IMR-90 (cell line): ENCODE results near the gene PTPRK. TPM values are rescaled to one million over a fixed set of nuclear protein-coding genes. Genes with fewer than 3 reads are reported as not detected.

Source experiments
- ATAC-seq: fragments of 200-7000 bp; cut with Tn5 transposase; 2 replicates; pipeline ENCODE4 v1.9.1; 2020; ENCODE audit warnings: low read depth, mild to moderate bottlenecking, moderate library complexity
- BruUV-seq: library from RNA; stranded (reverse); fragments of 400-500 nt; replicated peaks from 2 replicates; lab custom pipeline; 2021; lab: Mats Ljungman, UMichigan
- CTCF ChIA-PET: fragments of 300-600 bp; formaldehyde crosslinking; extraction: SDS; loops from one replicate; lab custom pipeline; 2021; ENCODE audit warnings: antibody characterized with exemption; lab: Yijun Ruan, JAX
- POLR2A ChIA-PET: fragments of 300-600 bp; sonication (Branson Sonifier 250); formaldehyde crosslinking; loops from one replicate; lab custom pipeline; 2022; ENCODE audit warnings: antibody characterized with exemption; ENCODE audit not compliant: unreplicated experiment; lab: Charles Lee
- DNase-seq: peaks from one replicate; pipeline ENCODE4 v3.0.0; 2013
- H2AFZ ChIP-seq: replicated peaks from 2 replicates; pipeline ENCODE3; 2013; ENCODE audit warnings: low read length, mild to moderate bottlenecking; ENCODE audit not compliant: poor library complexity
- H2AK5ac ChIP-seq: 2 replicates; pipeline ENCODE4 v1.6.1; 2013; ENCODE audit warnings: low read depth, low read length, inconsistent platforms
- H2AK9ac ChIP-seq: replicated peaks from 2 replicates; pipeline ENCODE3; 2013; ENCODE audit warnings: mild to moderate bottlenecking, low read depth, low read length, moderate library complexity; ENCODE audit not compliant: poor library complexity
- H2BK120ac ChIP-seq: 2 replicates; pipeline ENCODE4 v1.6.1; 2013; ENCODE audit warnings: low read depth, low read length, inconsistent platforms
- H2BK15ac ChIP-seq: 3 replicates; pipeline ENCODE4 v1.6.1; 2013; ENCODE audit warnings: low read depth, low read length, inconsistent platforms
- H2BK20ac ChIP-seq: 2 replicates; pipeline ENCODE4 v1.6.1; 2013; ENCODE audit warnings: low read depth, mild to moderate bottlenecking, inconsistent platforms, low read length, moderate library complexity
- H2BK5ac ChIP-seq: 2 replicates; pipeline ENCODE4 v1.6.1; 2013; ENCODE audit warnings: mild to moderate bottlenecking, low read depth, low read length, inconsistent platforms; ENCODE audit not compliant: poor library complexity, severe bottlenecking
- H3K14ac ChIP-seq: replicated peaks from 2 replicates; pipeline ENCODE4 v1.6.1; 2013; ENCODE audit warnings: low read depth, low read length, inconsistent platforms
- H3K18ac ChIP-seq: 2 replicates; pipeline ENCODE4 v1.6.1; 2013; ENCODE audit warnings: low read depth, low read length, control low read depth
- H3K23ac ChIP-seq: 2 replicates; pipeline ENCODE4 v1.6.1; 2013; ENCODE audit warnings: low read depth, low read length, inconsistent platforms
- H3K27ac ChIP-seq: 2 replicates; pipeline ENCODE4 v1.5.1; 2013; ENCODE audit warnings: mild to moderate bottlenecking, control low read depth, low read length; ENCODE audit not compliant: insufficient read depth
- H3K27me3 ChIP-seq: 2 replicates; pipeline ENCODE4 v1.6.1; 2013; ENCODE audit warnings: low read length; ENCODE audit not compliant: control insufficient read depth, insufficient read depth
- H3K36me3 ChIP-seq: 2 replicates; pipeline ENCODE4 v1.6.1; 2013; ENCODE audit warnings: low read length, mixed read lengths; ENCODE audit not compliant: control insufficient read depth, insufficient read depth
- H3K4ac ChIP-seq: 2 replicates; pipeline ENCODE4 v1.6.1; 2013; ENCODE audit warnings: low read depth, low read length, inconsistent platforms
- H3K4me1 ChIP-seq: 2 replicates; pipeline ENCODE4 v1.6.1; 2013; ENCODE audit warnings: low read length, mixed read lengths; ENCODE audit not compliant: control insufficient read depth, insufficient read depth
- H3K4me2 ChIP-seq: 2 replicates; pipeline ENCODE4 v1.6.1; 2013; ENCODE audit warnings: low read depth, mild to moderate bottlenecking, control low read depth, low read length, moderate library complexity
- H3K4me3 ChIP-seq: 2 replicates; pipeline ENCODE4 v1.5.1; 2013; ENCODE audit warnings: low read depth, mild to moderate bottlenecking, control low read depth, low read length, moderate library complexity; ENCODE audit not compliant: insufficient read depth
- H3K56ac ChIP-seq: 2 replicates; pipeline ENCODE4 v1.6.1; 2013; ENCODE audit warnings: low read length, inconsistent platforms; ENCODE audit not compliant: insufficient read depth; ENCODE audit errors: extremely low read depth
- H3K79me1 ChIP-seq, 2 experiments: 2 replicates each; pipeline ENCODE4 v1.6.1; 2013; ENCODE audit warnings: low read length in 2 of 2, inconsistent platforms in 1 of 2, low read depth in 1 of 2
- H3K9ac ChIP-seq: 2 replicates; pipeline ENCODE4 v1.6.1; 2013; ENCODE audit warnings: low read depth, low read length, control low read depth
- H3K9me1 ChIP-seq: 2 replicates; pipeline ENCODE4 v1.6.1; 2013; ENCODE audit warnings: low read length, inconsistent platforms; ENCODE audit not compliant: insufficient read depth
- H3K9me3 ChIP-seq: 2 replicates; pipeline ENCODE4 v1.6.1; 2013; ENCODE audit warnings: low read length; ENCODE audit not compliant: control insufficient read depth, insufficient read depth
- H4K20me1 ChIP-seq: 2 replicates; pipeline ENCODE4 v1.6.1; 2013; ENCODE audit warnings: low read length, inconsistent platforms; ENCODE audit not compliant: insufficient read depth
- H4K5ac ChIP-seq: 2 replicates; pipeline ENCODE4 v1.6.1; 2013; ENCODE audit warnings: mild to moderate bottlenecking, low read depth, low read length, control low read depth
- H4K8ac ChIP-seq, 2 experiments: 2 replicates each; pipeline ENCODE4 v1.6.1; 2013; ENCODE audit warnings: low read depth in 2 of 2, low read length in 2 of 2, control low read depth in 1 of 2, inconsistent platforms in 1 of 2
- H4K91ac ChIP-seq: 2 replicates; pipeline ENCODE4 v1.6.1; 2013; ENCODE audit warnings: low read depth, low read length, inconsistent platforms; ENCODE audit not compliant: insufficient read depth
- BHLHE40 ChIP-seq: fragments of 150-350 bp; IDR thresholded peaks from 2 replicates; pipeline ENCODE4 v1.6.1; 2016; ENCODE audit warnings: mild to moderate bottlenecking, low read depth, low read length
- CHD1 ChIP-seq: IDR thresholded peaks from 2 replicates; pipeline ENCODE4 v1.6.1; 2012; ENCODE audit warnings: low read depth, low read length, improper control_type of control experiment
- CTCF ChIP-seq: conservative IDR thresholded peaks from 2 replicates; pipeline ENCODE4 v1.5.1; 2012; ENCODE audit warnings: mild to moderate bottlenecking, low read depth, low read length, improper control_type of control experiment
- ELK1 ChIP-seq: fragments of 150-350 bp; IDR thresholded peaks from 2 replicates; pipeline ENCODE4 v1.6.1; 2016; ENCODE audit warnings: low read depth, mild to moderate bottlenecking, low read length, moderate library complexity, borderline replicate concordance
- FOS ChIP-seq: fragments of 150-350 bp; IDR thresholded peaks from 2 replicates; pipeline ENCODE4 v1.6.1; 2016; ENCODE audit warnings: low read depth, low read length
- MAFK ChIP-seq: IDR thresholded peaks from 2 replicates; pipeline ENCODE4 v1.6.1; 2012; ENCODE audit warnings: low read depth, low read length, improper control_type of control experiment
- MXI1 ChIP-seq: IDR thresholded peaks from 2 replicates; pipeline ENCODE4 v1.6.1; 2012; ENCODE audit warnings: low read depth, mild to moderate bottlenecking, low read length, moderate library complexity, borderline replicate concordance
- NFE2L2 ChIP-seq: fragments of 150-350 bp; IDR thresholded peaks from 2 replicates; pipeline ENCODE4 v1.6.1; 2016; ENCODE audit warnings: low read depth, mild to moderate bottlenecking, low read length
- RCOR1 ChIP-seq: IDR thresholded peaks from 2 replicates; pipeline ENCODE4 v1.6.1; 2012; ENCODE audit warnings: mild to moderate bottlenecking, low read length, improper control_type of control experiment; ENCODE audit not compliant: insufficient replicate concordance
- RFX5 ChIP-seq: IDR thresholded peaks from 2 replicates; pipeline ENCODE4 v1.8.0; 2012; ENCODE audit warnings: low read depth, mild to moderate bottlenecking, low read length, moderate library complexity
- SMC3 ChIP-seq: fragments of 150-350 bp; IDR thresholded peaks from 2 replicates; pipeline ENCODE4 v1.6.1; 2016; ENCODE audit warnings: low read depth, mild to moderate bottlenecking, antibody characterized with exemption, low read length, moderate library complexity
- USF2 ChIP-seq: fragments of 150-350 bp; IDR thresholded peaks from 2 replicates; pipeline ENCODE4 v1.6.1; 2017; ENCODE audit warnings: mild to moderate bottlenecking, antibody characterized with exemption, low read length, low read depth
- WGBS, 2 experiments: methylation state at CpG; one replicate each; pipeline versions ENCODE4 v1.1.5 to v1.1.7; 2013; ENCODE audit warnings: missing lambda C conversion rate in 2 of 2; ENCODE audit not compliant: insufficient read length in 1 of 2; ENCODE audit errors: extremely low coverage in 2 of 2; 5-methylcytosine and 5-hydroxymethylcytosine counted together
- dilution Hi-C: fragments of 300-500 bp; cut with HindIII; formaldehyde crosslinking; loops from one replicate; pipeline ENCODE4 v1.14.3; 2018; ENCODE audit warnings: low sequenced_read_pairs; ENCODE audit not compliant: unreplicated experiment
- in situ Hi-C: fragments of 300-500 bp; cut with MboI; formaldehyde crosslinking; loops from 3 replicates; pipeline ENCODE4 v1.14.3; 2019; ENCODE audit warnings: low sequenced_read_pairs, inconsistent platforms, mixed read lengths
- intact Hi-C: fragments of 100-400 bp; cut with micrococcal nuclease; formaldehyde crosslinking; loops from 2 replicates; pipeline ENCODE4 v1.10.0; 2022
- polyA plus RNA-seq, 3 experiments: library from polyadenylated mRNA; depleted of rRNA; stranded (reverse); fragments of >200 nt; gene quantifications; 2 replicates each; pipeline ENCODE4 v1.2.3, GENCODE V29; 2012; ENCODE audit warnings: low replicate concordance in 1 of 3
- total RNA-seq: library from RNA; depleted of rRNA; stranded (reverse); fragments of >200 nt; gene quantifications from 2 replicates; pipeline ENCODE4 v1.2.3, GENCODE V29; 2012

PTPRK gene
- total and polyA plus RNA-seq, 2 of the 4 experiments (the other 2 are of a cell fraction) = 18.0 to 80.8 TPM

GRCh38 chr6:128482642-128483041, 37.8 kb downstream of the PTPRK start:
- no peak overlapping the region for H3K4me2 ChIP-seq
- H3K9me3 ChIP-seq = no peaks in the 10 kb centered on the region
- H3K27ac ChIP-seq = no peak overlapping the region
- no peak for ATAC-seq
- ChIA-PET POLR2A (no interaction called here), CTCF (no interaction called here)
- no peak overlapping the region for H3K14ac ChIP-seq
- H3K23ac ChIP-seq = no peak overlapping the region
- no peak overlapping the region for H2AK5ac ChIP-seq
- H2BK20ac ChIP-seq = no peak overlapping the region
- no peak for TF ChIP-seq BHLHE40
- TF ChIP-seq CTCF = no peak
- TF ChIP-seq CHD1 = no peak
- no peak for TF ChIP-seq MXI1
- no peak for TF ChIP-seq FOS
- no peak for TF ChIP-seq USF2
- no peak for TF ChIP-seq SMC3
- TF ChIP-seq RFX5 = no peak
- TF ChIP-seq MAFK = no peak
- no peak for TF ChIP-seq RCOR1
- no peak for TF ChIP-seq ELK1
- TF ChIP-seq NFE2L2 = no peak
- H2BK120ac ChIP-seq = no peak overlapping the region
- no peak for DNase-seq
- no peaks in the 10 kb centered on the region for H3K36me3 ChIP-seq
- H2AK9ac ChIP-seq = no peak overlapping the region
- no peak overlapping the region for H2BK5ac ChIP-seq
- no peak overlapping the region for H3K4me3 ChIP-seq
- H3K9ac ChIP-seq = no peak overlapping the region
- H4K20me1 ChIP-seq = peaks cover 20% of the 10 kb centered on the region; the same call in 1 of the 2 replicates
- dilution Hi-C loops = no loop called here
- H3K9me1 ChIP-seq = peaks cover 14% of the 10 kb centered on the region
- no peaks in the 10 kb centered on the region for H3K27me3 ChIP-seq
- intact Hi-C loops = no loop called here
- 0 out of 2 replicates have a peak, but pooled peaks cover 1% of the 10 kb centered on the region for H3K4me1 ChIP-seq
- H3K79me1 ChIP-seq = peaks cover 44 to 63% of the 10 kb centered on the region in 2 experiments; a peak in 3 of 4 replicates
- no peak overlapping the region for H4K8ac ChIP-seq
- H2AFZ ChIP-seq = no peak overlapping the region
- H3K56ac ChIP-seq = no peak overlapping the region
- H3K4ac ChIP-seq = no peak overlapping the region
- H4K91ac ChIP-seq = no peak overlapping the region
- no TSS peak for BruUV-seq
- H3K18ac ChIP-seq = no peak overlapping the region
- WGBS, 2 experiments = no CpG with 5 or more reads among the region's 3 CpGs
- H4K5ac ChIP-seq = no peak overlapping the region
- no peak overlapping the region for H2BK15ac ChIP-seq
- in situ Hi-C loops = no loop called here
